B cell (primary cell): Measurements from ENCODE around the gene SLC2A5. TPM values are rescaled to one million over a fixed set of nuclear protein-coding genes. Genes with fewer than 3 reads are reported as not detected.

Source experiments
- ATAC-seq: fragments of 200-7000 bp; cut with Tn5 transposase; one replicate; pipeline ENCODE4 v1.10.0; 2021; ENCODE audit warnings: low read depth, mild to moderate bottlenecking, moderate number of reproducible peaks, moderate library complexity
- CTCF ChIA-PET: fragments of 350-600 bp; sonication (Branson Sonifier 250); formaldehyde crosslinking; loops from one replicate; lab custom pipeline; 2021; ENCODE audit warnings: antibody characterized with exemption, inconsistent platforms; lab: Charles Lee
- POLR2A ChIA-PET: fragments of 350-600 bp; sonication (Branson Sonifier 250); formaldehyde crosslinking; loops from one replicate; lab custom pipeline; 2021; ENCODE audit warnings: antibody characterized with exemption; lab: Charles Lee
- DNase-seq: peaks from one replicate; pipeline ENCODE4 v3.0.0; 2013
- H2AFZ ChIP-seq: 2 replicates; pipeline ENCODE4 v1.6.1; 2012; ENCODE audit warnings: mild to moderate bottlenecking, low read depth, low read length; ENCODE audit not compliant: insufficient read depth, poor library complexity, severe bottlenecking
- H3K27ac ChIP-seq, 2 donors: 1 replicate in 1 of 2; 2 replicates in 1 of 2; pipeline ENCODE4 v1.5.1; 2012 to 2013; ENCODE audit warnings: low read length in 2 of 2, mild to moderate bottlenecking in 2 of 2, moderate library complexity in 1 of 2
- H3K27me3 ChIP-seq, 4 experiments: fragments of 200-600 bp in 1 of 4; sonication (generic) in 1 of 4; replicated peaks in 1 of 4; 1 replicate in 2 of 4; 2 replicates in 2 of 4; pipeline versions ENCODE4 v1.6.1 to v1.7.0; 2013 to 2016; ENCODE audit warnings: low read length in 3 of 4, mild to moderate bottlenecking in 2 of 4, mixed read lengths in 1 of 4, moderate library complexity in 1 of 4; ENCODE audit not compliant: insufficient read depth in 4 of 4, control insufficient read depth in 3 of 4; ENCODE audit errors: control extremely low read depth in 1 of 4
- H3K36me3 ChIP-seq, 2 experiments: replicated peaks in 1 of 2; 1 replicate in 1 of 2; 2 replicates in 1 of 2; pipeline versions ENCODE4 v1.6.1 to v1.7.1; 2013; ENCODE audit warnings: low read length in 1 of 2; ENCODE audit not compliant: insufficient read depth in 2 of 2, control insufficient read depth in 1 of 2; ENCODE audit errors: control extremely low read depth in 1 of 2, extremely low read depth in 1 of 2
- H3K4me1 ChIP-seq, 2 donors: fragments of 200-600 bp in 1 of 2; sonication (generic) in 1 of 2; 1 replicate in 1 of 2; 2 replicates in 1 of 2; pipeline versions ENCODE4 v1.5.1 to v1.6.1; 2013 to 2017; ENCODE audit warnings: low read length in 2 of 2; ENCODE audit not compliant: control insufficient read depth in 2 of 2, insufficient read depth in 2 of 2
- H3K4me2 ChIP-seq: replicated peaks from 2 replicates; pipeline ENCODE3; 2012; ENCODE audit warnings: mild to moderate bottlenecking, low read depth, low read length; ENCODE audit not compliant: poor library complexity, severe bottlenecking
- H3K4me3 ChIP-seq, 5 experiments: fragments of 200-600 bp in 1 of 5; sonication (generic) in 1 of 5; 1 replicate in 3 of 5; 2 replicates in 2 of 5; pipeline versions ENCODE4 v1.5.1 to v1.7.0; 2011 to 2016; ENCODE audit warnings: low read length in 4 of 5, mild to moderate bottlenecking in 4 of 5, low read depth in 2 of 5, control low read depth in 1 of 5, moderate library complexity in 1 of 5; ENCODE audit not compliant: insufficient read depth in 1 of 5; ENCODE audit errors: control extremely low read depth in 1 of 5, extremely low read depth in 1 of 5
- H3K79me2 ChIP-seq: fragments of 200-600 bp; sonication (generic); one replicate; pipeline ENCODE4 v1.6.0; 2016; ENCODE audit warnings: low read length; ENCODE audit not compliant: control insufficient read depth, insufficient read depth
- H3K9ac ChIP-seq: fragments of 200-600 bp; sonication (generic); 2 replicates; pipeline ENCODE4 v1.6.1; 2017; ENCODE audit warnings: mild to moderate bottlenecking, low read length, moderate library complexity
- H3K9me3 ChIP-seq, 3 donors: one replicate each; pipeline versions ENCODE4 v1.6.1 to v1.7.1; 2013; ENCODE audit warnings: low read length in 2 of 3; ENCODE audit not compliant: control insufficient read depth in 2 of 3, insufficient read depth in 1 of 3; ENCODE audit errors: control extremely low read depth in 1 of 3
- H4K20me1 ChIP-seq: 2 replicates; pipeline ENCODE4 v1.6.0; 2012; ENCODE audit warnings: mild to moderate bottlenecking, low read length; ENCODE audit not compliant: insufficient read depth, control insufficient read depth, poor library complexity, severe bottlenecking
- H3K27ac Mint-ChIP-seq: one replicate; pipeline ENCODE4 v1.8.0; 2021; ENCODE audit warnings: mixed read lengths
- H3K27me3 Mint-ChIP-seq: one replicate; pipeline ENCODE4 v1.8.0; 2021; ENCODE audit warnings: mixed read lengths
- H3K4me1 Mint-ChIP-seq: one replicate; pipeline ENCODE4 v1.8.0; 2021; ENCODE audit warnings: mixed read lengths
- H3K4me3 Mint-ChIP-seq: one replicate; pipeline ENCODE4 v1.8.0; 2021; ENCODE audit warnings: mixed read lengths
- H3K9me3 Mint-ChIP-seq: one replicate; pipeline ENCODE4 v1.8.0; 2022; ENCODE audit warnings: mixed read lengths; ENCODE audit not compliant: insufficient read depth
- EZH2 ChIP-seq: IDR thresholded peaks from 2 replicates; pipeline ENCODE4 v1.6.1; 2012; ENCODE audit warnings: borderline replicate concordance, low read depth, mild to moderate bottlenecking, moderate library complexity, low read length; ENCODE audit not compliant: insufficient read depth, poor library complexity, severe bottlenecking
- WGBS: methylation state at CpG from one replicate; pipeline ENCODE4 v1.1.5; 2013; ENCODE audit warnings: missing lambda C conversion rate; ENCODE audit not compliant: insufficient coverage; 5-methylcytosine and 5-hydroxymethylcytosine counted together
- intact Hi-C: fragments of 100-400 bp; cut with micrococcal nuclease; formaldehyde crosslinking; loops from one replicate; pipeline ENCODE4 v1.10.0; 2022
- polyA plus RNA-seq: library from polyadenylated mRNA; depleted of rRNA; stranded (reverse); fragments of >200 nt; gene quantifications from 2 replicates; pipeline ENCODE4 v1.2.3, GENCODE V29; 2012
- total RNA-seq, 2 donors: library from RNA; stranded (reverse); fragments of 120-200 nt in 1 of 2; gene quantifications; 1 replicate in 1 of 2; 2 replicates in 1 of 2; pipeline versions ENCODE4 v1.2.3 to v1.2.4, GENCODE V29; 2013 to 2022
- TF ChIP-seq, protein P1 (sequence below): fragments of 200-600 bp; IDR thresholded peaks from one replicate; pipeline ENCODE4 v1.8.0; 2022; ENCODE audit warnings: antibody characterized with exemption, mild to moderate bottlenecking

The SLC2A5 gene
- total and polyA plus RNA-seq, 2 donors (not counting 1 experiment from before 2014, with no cell fraction given) = 16.7 to 29.5 TPM

DNA sequence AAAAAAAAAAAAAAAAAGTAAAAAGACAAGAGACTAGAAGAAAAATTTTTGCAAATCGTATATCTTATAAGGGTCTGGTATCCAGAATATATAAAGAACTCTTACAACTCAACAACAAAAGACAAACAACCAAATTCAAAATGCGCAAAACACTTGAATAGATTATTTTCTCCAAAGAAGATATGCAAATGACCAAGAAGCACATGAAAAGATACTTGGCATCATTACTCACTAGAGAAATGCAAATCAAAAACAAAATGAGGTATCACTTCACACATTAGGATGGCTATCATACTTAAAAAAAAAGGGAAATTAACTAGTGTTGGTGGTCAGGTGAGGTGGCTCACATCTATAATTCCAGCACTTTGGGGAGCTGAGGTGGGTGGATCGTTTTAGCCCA is 12.0 kb upstream of the SLC2A5 start:
- ATAC-seq (no peak), DNase-seq (no peak)
- peaks cover 72 to 83% of the 10 kb centered on the region in 2 donors for H3K4me1 ChIP-seq
- Mint-ChIP-seq H3K9me3 (no peaks in the 10 kb centered on the region), H3K4me3 (no peak overlapping the region), H3K27me3 (peaks cover 20% of the 10 kb centered on the region), H3K4me1 (peaks cover 73% of the 10 kb centered on the region), H3K27ac (no peak overlapping the region)
- peaks cover 0 to 6% (median 3%) of the 10 kb centered on the region in 4 experiments for H3K27me3 ChIP-seq
- no peak overlapping the region for H3K4me2 ChIP-seq
- H2AFZ ChIP-seq = no peak overlapping the region
- intact Hi-C loops = no loop called here
- no peak overlapping the region for H3K9ac ChIP-seq
- peaks cover 0 to 13% (median 0%) of the 10 kb centered on the region in 3 donors for H3K9me3 ChIP-seq
- ChIA-PET CTCF (interaction anchor here (0.7 to 4.4 kb wide), 6 partner anchors 10 to 76 kb away, joined by 3 to 18 read pairs (median 6); no protein-coding TSS in a partner anchor), POLR2A (interaction anchor here (1.4 kb wide), 1 partner anchor 11 kb away, joined by 7 read pairs; no protein-coding TSS in a partner anchor)
- TF ChIP-seq EZH2 = no peak
- TF ChIP-seq, protein P1, sequence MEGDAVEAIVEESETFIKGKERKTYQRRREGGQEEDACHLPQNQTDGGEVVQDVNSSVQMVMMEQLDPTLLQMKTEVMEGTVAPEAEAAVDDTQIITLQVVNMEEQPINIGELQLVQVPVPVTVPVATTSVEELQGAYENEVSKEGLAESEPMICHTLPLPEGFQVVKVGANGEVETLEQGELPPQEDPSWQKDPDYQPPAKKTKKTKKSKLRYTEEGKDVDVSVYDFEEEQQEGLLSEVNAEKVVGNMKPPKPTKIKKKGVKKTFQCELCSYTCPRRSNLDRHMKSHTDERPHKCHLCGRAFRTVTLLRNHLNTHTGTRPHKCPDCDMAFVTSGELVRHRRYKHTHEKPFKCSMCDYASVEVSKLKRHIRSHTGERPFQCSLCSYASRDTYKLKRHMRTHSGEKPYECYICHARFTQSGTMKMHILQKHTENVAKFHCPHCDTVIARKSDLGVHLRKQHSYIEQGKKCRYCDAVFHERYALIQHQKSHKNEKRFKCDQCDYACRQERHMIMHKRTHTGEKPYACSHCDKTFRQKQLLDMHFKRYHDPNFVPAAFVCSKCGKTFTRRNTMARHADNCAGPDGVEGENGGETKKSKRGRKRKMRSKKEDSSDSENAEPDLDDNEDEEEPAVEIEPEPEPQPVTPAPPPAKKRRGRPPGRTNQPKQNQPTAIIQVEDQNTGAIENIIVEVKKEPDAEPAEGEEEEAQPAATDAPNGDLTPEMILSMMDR = no peak
- no peak overlapping the region for H3K4me3 ChIP-seq
- H3K79me2 ChIP-seq = no peaks in the 10 kb centered on the region
- no peaks in the 10 kb centered on the region for H3K36me3 ChIP-seq
- no peak overlapping the region for H3K27ac ChIP-seq
- no peaks in the 10 kb centered on the region for H4K20me1 ChIP-seq
- WGBS = 86% methylated on average over 1 of the region's 3 CpGs

- no peak for ATAC-seq
- DNase-seq = no peak
- peaks cover 79 to 88% of the 10 kb centered on the region in 2 donors for H3K4me1 ChIP-seq
- H2AFZ ChIP-seq = no peak overlapping the region
- no peak overlapping the region for H3K9ac ChIP-seq
- no peaks in the 10 kb centered on the region for H4K20me1 ChIP-seq
- peaks cover 0 to 6% (median 3%) of the 10 kb centered on the region in 4 experiments for H3K27me3 ChIP-seq
- intact Hi-C loops = loop anchor here (1.0 kb wide), 1 partner anchor 11 kb away; the partner anchor contains the start of gene SLC2A5
- no peak for TF ChIP-seq EZH2
- TF ChIP-seq, protein P1 = no peak
- no peak overlapping the region for H3K27ac Mint-ChIP-seq
- no CpG with 5 or more reads among the region's 6 CpGs for WGBS
- no peak overlapping the region for H3K27ac ChIP-seq
- no peaks in the 10 kb centered on the region for H3K9me3 Mint-ChIP-seq
- ChIA-PET POLR2A (interaction anchor here (0.6 to 1.4 kb wide), 4 partner anchors 11 to 197 kb away, joined by 3 to 9 read pairs (median 6); partner anchors contain the start of gene GPR157), CTCF (interaction anchor here (0.7 to 4.4 kb wide), 7 partner anchors 10 to 406 kb away, joined by 3 to 18 read pairs (median 5); no protein-coding TSS in a partner anchor)
- no peak overlapping the region for H3K4me3 ChIP-seq
- H3K4me1 Mint-ChIP-seq = peaks cover 77% of the 10 kb centered on the region
- peak overlapping the region; percentile 23 for H3K4me2 ChIP-seq
- H3K27me3 Mint-ChIP-seq = peaks cover 19% of the 10 kb centered on the region
- H3K36me3 ChIP-seq = no peaks in the 10 kb centered on the region
- H3K79me2 ChIP-seq = no peaks in the 10 kb centered on the region
- peaks cover 0 to 10% (median 0%) of the 10 kb centered on the region in 3 donors for H3K9me3 ChIP-seq
- peak overlapping the region; percentile 54 for H3K4me3 Mint-ChIP-seq
Observed at GRCh38 chr1:9080705-9081291, 11.4 kb upstream of the SLC2A5 start.
